ENCODE measurements around the gene FBXL19.
A peak's percentile ranks its signal among the peaks of the same experiment; 100 is the strongest.

The FBXL19 gene

DNA sequence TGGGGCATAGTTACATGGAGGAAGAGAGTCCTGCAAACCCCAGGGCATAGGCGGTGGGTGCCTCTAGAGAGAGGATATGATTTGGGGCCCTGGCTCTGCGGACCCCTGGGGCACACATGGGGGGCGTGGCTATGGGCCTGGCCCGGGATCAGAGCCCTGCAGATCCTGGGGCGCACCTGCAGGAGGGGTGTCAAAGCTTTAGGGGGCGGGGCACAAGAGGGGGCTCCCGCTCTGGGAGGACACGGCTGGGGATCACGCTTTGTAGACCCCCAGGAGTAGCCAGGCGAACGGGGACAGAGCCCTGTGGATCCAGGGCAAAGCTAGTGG lies 30.0 kb upstream of the FBXL19 start:
- H3K27ac ChIP-seq (replicated peaks): peak overlapping the region; percentile 65
- TF ChIP-seq SPI1 (IDR thresholded peaks at IDR 0.05; ENCODE audit: borderline replicate concordance, low read depth) (no peak), GABPA (IDR thresholded peaks at IDR 0.05; ENCODE audit: low read depth) (no peak), POLR2AphosphoS5 (IDR thresholded peaks at IDR 0.05; ENCODE audit: low read depth) (no peak)
- no peaks in the 10 kb centered on the region for H3K27me3 ChIP-seq (ENCODE audit: insufficient read depth, poor library complexity, severe bottlenecking)
- no peak for DNase-seq (ENCODE audit: low read depth in 1 of 2, low spot score in 1 of 2)
- peak overlapping the region; percentile 77 for H3K4me3 ChIP-seq (replicated peaks; ENCODE audit: insufficient read depth, low read length)

DNA sequence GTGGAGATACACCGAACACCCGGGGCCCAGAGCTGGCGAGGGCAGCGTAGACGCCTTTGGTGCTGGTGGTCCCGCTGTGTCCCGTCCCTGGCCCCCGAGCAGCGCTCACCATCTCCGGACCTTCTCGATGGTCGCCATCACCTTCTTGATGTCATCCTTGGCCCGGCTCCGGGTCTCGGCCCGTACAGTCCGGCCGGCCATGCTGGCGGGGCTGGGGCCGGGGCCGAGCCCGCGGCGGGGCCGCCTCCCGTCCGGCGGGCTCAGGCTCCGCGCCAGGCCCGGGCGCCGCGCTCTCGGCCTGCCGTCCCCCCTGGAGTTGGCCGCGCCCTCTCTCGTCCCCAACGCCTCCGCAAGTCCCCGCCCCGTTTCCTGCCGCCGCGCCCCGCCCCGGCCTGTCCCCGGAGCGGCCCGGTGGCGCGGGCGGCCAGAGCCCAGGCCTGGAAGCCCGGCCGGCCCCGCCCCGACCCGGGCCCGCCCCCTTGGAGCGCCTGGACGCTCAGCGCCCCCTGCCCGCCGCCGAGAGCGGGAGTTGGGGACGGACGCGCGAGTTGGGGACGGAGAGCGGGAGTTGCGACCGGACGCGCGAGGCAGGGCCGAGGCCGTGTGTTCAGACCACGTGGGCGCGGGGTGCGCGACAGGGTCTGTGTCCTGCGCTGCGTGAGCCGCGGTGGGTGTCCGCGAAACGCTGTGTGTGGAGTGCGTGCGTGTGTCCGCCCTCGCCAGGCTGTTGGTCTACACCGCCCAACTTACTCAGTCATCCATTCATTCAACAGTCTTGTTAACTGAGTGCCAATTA lies 29.4 kb upstream of the FBXL19 start, which contains the start of gene BCL7C:
BCL7C (minus strand) TSS at position 334 of the 796 bp plus-strand sequence; CDS start at position 201, 133 bp downstream.
- TF ChIP-seq CTCF (IDR thresholded peaks at IDR 0.05; ENCODE audit: insufficient read depth, low read length): no peak
- TF ChIP-seq GABPA (IDR thresholded peaks at IDR 0.05; ENCODE audit: low read depth): no peak
- TF ChIP-seq POLR2AphosphoS5 (IDR thresholded peaks at IDR 0.05; ENCODE audit: low read depth): peak; percentile 63; the same call in 1 of the 2 replicates
- Histone ChIP-seq H3K27me3 (ENCODE audit: insufficient read depth, poor library complexity, severe bottlenecking) (no peaks in the 10 kb centered on the region), H3K27ac (replicated peaks) (peak within 1 kb of the TSS; percentile 68), H3K4me3 (replicated peaks; ENCODE audit: insufficient read depth, low read length) (peak within 1 kb of the TSS; percentile 77)
- peak; percentile 84 to 88 for DNase-seq (ENCODE audit: low read depth in 1 of 2, low spot score in 1 of 2)

- no peaks in the 10 kb centered on the region for H3K27me3 ChIP-seq (ENCODE audit: insufficient read depth, poor library complexity, severe bottlenecking)
- no peak overlapping the region; the same call in 1 of the 2 replicates for H3K4me3 ChIP-seq (replicated peaks; ENCODE audit: insufficient read depth, low read length)
- TF ChIP-seq, protein P1, sequence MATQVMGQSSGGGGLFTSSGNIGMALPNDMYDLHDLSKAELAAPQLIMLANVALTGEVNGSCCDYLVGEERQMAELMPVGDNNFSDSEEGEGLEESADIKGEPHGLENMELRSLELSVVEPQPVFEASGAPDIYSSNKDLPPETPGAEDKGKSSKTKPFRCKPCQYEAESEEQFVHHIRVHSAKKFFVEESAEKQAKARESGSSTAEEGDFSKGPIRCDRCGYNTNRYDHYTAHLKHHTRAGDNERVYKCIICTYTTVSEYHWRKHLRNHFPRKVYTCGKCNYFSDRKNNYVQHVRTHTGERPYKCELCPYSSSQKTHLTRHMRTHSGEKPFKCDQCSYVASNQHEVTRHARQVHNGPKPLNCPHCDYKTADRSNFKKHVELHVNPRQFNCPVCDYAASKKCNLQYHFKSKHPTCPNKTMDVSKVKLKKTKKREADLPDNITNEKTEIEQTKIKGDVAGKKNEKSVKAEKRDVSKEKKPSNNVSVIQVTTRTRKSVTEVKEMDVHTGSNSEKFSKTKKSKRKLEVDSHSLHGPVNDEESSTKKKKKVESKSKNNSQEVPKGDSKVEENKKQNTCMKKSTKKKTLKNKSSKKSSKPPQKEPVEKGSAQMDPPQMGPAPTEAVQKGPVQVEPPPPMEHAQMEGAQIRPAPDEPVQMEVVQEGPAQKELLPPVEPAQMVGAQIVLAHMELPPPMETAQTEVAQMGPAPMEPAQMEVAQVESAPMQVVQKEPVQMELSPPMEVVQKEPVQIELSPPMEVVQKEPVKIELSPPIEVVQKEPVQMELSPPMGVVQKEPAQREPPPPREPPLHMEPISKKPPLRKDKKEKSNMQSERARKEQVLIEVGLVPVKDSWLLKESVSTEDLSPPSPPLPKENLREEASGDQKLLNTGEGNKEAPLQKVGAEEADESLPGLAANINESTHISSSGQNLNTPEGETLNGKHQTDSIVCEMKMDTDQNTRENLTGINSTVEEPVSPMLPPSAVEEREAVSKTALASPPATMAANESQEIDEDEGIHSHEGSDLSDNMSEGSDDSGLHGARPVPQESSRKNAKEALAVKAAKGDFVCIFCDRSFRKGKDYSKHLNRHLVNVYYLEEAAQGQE (IDR thresholded peaks at IDR 0.05; ENCODE audit: insufficient replicate concordance, low read depth): no peak
- TF ChIP-seq POLR2AphosphoS5 (IDR thresholded peaks at IDR 0.05; ENCODE audit: low read depth): no peak
- no peak for TF ChIP-seq CTCF (IDR thresholded peaks at IDR 0.05; ENCODE audit: insufficient read depth, low read length)
- no peak for DNase-seq (ENCODE audit: low read depth in 1 of 2, low spot score in 1 of 2)
- H3K27ac ChIP-seq (replicated peaks): peak overlapping the region; percentile 68
These were observed 28.6 kb upstream of the FBXL19 start for GRCh38 chr16:30894540-30895368.

- Histone ChIP-seq H3K4me3 (replicated peaks; ENCODE audit: insufficient read depth, low read length) (no peak overlapping the region), H3K27me3 (ENCODE audit: insufficient read depth, poor library complexity, severe bottlenecking) (no peaks in the 10 kb centered on the region), H3K27ac (replicated peaks) (no peak overlapping the region)
- no peak for DNase-seq (ENCODE audit: low read depth in 1 of 2, low spot score in 1 of 2)
- TF ChIP-seq SPI1 (IDR thresholded peaks at IDR 0.05; ENCODE audit: borderline replicate concordance, low read depth): no peak
These were observed 27.6 kb upstream of the FBXL19 start for GRCh38 chr16:30895627-30896260.

DNA sequence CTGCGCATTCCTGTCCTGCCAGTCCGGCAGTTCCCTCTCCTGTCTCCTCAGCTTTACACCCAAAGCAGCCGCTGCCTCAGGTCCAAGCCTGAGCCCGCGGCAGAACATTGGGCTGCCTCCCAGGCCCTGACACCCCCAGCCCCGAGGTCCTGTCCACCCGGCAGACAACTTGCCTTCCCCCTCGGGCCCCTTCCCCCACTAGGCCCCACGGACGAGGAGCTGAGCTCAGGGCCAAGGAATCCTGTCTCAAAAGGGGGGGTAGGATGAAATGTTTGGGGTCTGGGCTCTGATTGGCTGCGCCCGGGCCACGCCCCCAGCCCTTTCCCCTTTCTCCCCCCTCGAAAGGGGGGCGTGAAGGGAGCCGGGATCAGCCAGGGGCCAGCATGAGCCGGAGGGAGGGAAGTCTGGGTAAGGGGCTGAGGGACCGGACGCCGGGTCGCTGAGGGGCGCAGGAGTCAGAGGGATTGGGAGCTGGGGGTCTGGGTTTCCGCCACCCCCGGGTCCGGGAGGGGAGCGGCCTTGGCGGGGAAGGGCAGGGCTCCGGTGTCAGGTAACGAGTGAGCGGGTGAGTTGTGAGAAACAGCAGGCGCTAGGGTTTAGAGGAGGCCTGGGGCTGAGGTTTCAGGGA lies 27.0 kb upstream of the FBXL19 start, which contains the start of gene CTF1:
CTF1 (plus strand) TSS at position 354 of the 628 bp plus-strand sequence; CDS start at position 384, 30 bp downstream.
- DNase-seq (ENCODE audit: low read depth in 1 of 2, low spot score in 1 of 2): no peak
- no peaks in the 10 kb centered on the region for H3K27me3 ChIP-seq (ENCODE audit: insufficient read depth, poor library complexity, severe bottlenecking)
- no peak within 1 kb of the TSS for H3K4me3 ChIP-seq (replicated peaks; ENCODE audit: insufficient read depth, low read length)
- no peak for TF ChIP-seq SPI1 (IDR thresholded peaks at IDR 0.05; ENCODE audit: borderline replicate concordance, low read depth)
- H3K27ac ChIP-seq (replicated peaks): no peak within 1 kb of the TSS
